ENCODE data around the gene SYS1.

The SYS1 gene

DNA sequence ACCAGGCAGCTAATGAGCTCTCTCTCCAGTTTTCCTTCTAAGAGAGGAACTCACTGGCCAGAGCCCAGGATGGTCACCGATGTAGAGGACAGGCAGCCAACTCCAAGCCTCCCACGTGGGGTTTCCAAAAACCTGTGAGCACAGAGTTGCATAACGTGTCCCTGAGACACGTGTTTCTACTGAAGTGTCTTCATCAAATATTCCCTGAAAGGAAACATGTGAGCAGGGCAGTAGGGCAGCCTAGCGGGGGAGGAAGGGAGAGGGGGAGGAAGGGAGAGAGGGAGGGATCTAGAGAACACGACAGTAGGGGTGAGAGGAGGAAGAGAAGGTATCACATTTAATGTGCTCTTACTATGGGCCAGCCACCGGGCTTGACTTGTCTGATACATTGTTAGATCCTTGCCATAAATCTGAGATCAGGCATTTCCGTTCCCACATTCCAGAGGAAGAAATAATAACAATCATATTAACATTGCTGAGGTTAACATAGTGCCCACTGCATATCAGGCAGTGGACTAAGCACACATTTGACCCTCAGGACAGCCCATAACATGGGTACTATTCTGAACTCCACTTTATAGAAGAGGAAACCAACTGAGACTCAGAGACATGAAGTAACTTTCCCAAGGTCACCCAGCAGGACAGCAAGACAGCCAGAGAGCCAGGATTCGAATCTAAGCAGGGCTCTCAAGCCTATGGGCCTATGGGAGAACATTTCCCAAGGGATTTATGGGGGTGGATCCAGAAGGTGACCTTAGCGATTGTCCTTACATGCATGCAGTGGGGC is 4.5 kb upstream of the SYS1 start:
- DNase-seq, result no peak

- no peak for DNase-seq
Measured at GRCh38 chr20:45359069-45359405, 3.9 kb upstream of the SYS1 start.

- no peak for DNase-seq
Measured at GRCh38 chr20:45359406-45360148, 3.4 kb upstream of the SYS1 start.

GRCh38 chr20:45361793-45362192 is 1.2 kb upstream of the SYS1 start:
- no peak for DNase-seq

DNA sequence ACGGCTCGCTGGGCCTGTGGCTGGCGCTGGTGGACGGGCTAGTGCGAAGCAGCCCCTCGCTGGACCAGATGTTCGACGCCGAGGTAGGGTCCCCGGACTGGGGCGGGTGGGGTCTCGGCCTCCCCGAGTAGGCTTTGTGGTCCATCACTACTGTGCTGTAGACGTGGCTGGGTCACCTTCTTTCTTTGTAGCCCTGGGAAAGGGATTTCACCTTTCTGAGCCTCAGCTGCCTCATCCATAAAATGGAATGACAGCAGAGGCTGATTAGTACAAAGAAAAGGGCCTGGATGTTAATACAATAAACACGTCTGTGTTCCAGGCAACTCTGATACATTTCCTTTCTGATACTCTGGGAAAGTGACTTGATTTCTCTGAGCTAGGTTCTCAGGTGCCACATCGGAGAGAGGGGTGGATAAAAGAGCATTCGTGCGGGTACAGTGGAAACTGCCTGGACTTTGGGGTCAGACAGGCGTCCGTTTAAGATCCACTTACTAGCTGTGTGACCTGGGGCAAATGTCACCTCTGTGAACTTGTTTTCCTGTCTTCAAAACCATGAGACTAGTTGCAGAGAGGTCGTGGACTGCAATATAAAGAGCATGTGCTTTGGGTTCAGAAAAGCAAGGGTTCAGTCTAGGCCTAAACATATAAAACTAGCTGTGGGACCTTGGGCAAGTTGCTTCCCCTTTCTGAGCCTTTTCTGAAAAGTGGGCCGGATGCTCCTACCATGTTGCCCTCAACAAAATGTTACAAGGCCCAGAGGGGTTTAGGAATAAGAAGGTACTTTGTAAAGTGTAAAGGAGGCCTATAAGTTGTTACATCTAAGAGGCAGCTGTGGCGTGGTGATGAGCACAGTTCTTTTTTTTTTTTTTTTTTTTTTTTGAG is 896 bp downstream of the SYS1 start:
- DNase-seq, result no peak

- no peak for DNase-seq
Measured at GRCh38 chr20:45365444-45365970, 2.6 kb downstream of the SYS1 start.

- no peak for DNase-seq
Measured at GRCh38 chr20:45366192-45366591, 3.2 kb downstream of the SYS1 start.

- no peak for DNase-seq
Measured at GRCh38 chr20:45366631-45367030, 3.7 kb downstream of the SYS1 start.

DNA sequence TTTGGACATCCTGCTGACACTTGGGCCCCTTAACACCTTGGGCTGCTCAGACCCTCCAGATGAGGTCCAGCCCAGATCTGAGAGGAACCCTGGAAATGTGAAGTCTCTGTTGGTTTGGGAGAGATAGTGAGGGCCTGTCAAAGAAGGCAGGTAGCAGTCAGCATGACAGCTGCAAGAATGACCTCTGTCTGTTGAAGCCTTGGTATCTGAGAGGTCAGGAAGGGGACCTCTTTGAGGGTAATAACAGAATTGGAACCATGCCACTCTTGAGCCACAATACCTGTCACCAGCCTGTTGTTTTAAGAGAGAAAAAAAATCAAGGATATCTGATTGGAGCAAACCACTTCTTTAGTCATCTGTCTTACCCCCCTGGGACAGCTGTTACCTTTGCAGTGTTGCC is 4.2 kb downstream of the SYS1 start:
- no peak for DNase-seq

- DNase-seq, result no peak
Measured at GRCh38 chr20:45368221-45368980, 5.4 kb downstream of the SYS1 start.

DNA sequence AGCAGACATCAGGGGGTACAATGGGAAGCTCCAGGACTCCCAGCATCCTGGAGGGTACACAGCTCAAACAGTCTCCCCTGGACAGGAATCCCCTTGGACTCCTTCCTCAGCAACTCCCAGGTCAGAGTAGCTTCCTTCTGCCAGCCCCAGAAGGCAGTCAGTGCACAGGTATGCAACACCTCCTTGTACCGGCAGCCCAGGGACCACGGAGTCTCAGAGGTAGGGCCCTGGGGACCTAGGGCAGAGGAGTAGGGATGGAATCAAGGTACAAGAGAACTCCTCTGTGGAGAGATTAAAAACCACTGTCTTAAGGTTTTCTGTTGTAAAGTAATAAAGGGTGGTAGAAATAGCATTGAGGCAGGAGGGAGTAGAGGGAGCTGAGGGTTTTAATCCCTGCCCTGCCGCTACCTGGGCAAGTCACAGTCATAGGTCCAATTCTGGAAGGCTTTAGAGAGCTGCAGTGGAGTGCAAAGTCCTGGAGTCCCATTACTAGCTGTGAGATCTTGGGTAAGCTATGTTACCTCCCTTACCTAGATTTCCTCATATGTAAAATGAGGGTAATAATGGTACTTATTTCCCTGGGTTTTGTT is 7.7 kb downstream of the SYS1 start:
- DNase-seq, result no peak

- DNase-seq, result no peak
Measured at GRCh38 chr20:45372241-45372640, 9.3 kb downstream of the SYS1 start.

DNA sequence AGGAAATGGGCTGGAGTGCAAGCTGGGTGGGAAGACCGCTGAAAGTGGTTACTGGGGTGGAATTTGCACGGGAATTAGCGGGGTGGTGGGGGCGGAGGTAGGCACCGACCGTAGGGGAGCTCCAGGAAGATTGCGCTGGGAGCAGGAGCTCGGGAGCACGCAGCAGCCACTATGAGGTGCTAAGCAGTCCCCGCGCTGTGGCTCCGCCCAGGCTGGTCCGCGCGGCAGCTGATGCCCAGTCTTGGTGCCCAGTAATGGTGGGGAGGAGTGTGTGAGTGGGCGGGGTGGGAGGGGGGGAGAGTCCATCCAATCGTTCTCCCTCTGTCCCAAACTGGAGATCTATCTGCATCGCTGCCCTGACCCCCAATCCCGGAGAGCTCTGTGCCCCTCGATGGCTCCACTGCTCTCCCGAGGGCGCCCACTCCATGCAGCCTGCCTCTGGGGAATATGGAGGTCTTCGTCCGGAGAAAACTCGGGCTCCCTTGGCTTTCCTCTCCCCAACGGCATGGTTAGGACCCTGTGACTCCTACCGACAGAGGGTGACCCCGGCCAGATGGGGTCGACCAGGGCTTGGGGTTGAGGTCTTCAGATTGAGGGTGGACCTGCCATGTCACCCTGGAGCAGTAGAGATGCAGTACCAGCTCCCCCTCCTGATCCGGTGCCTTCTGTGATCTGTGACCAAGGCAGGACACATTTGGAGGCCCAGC is 9.8 kb downstream of the SYS1 start:
- DNase-seq, result peak in 1 of 2 experiments; percentile 70

GRCh38 chr20:45373353-45374100 is 10.6 kb downstream of the SYS1 start:
- peak; percentile 85 to 88 for DNase-seq

DNA sequence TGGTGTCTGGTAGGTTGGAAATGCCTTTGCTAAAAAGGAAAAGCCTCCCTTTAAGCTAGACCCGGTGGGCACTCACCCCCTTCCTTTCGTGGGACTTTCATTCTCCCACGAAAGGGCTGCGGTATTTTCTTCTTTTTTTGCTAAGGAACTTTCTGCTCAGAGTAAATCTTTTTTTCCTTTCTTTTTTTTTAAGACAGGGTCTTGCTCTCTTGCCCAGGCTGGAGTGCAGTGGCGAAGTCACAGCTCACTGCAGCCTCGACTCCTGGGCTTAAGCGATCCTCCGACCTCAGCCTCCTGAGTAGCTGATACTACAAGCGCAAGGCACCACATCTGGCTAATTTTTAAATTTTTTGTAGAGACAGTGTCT is 11.1 kb downstream of the SYS1 start:
- no peak for DNase-seq

- no peak for DNase-seq
Measured at GRCh38 chr20:45374966-45375365, 12.0 kb downstream of the SYS1 start.

- no peak for DNase-seq
Measured at GRCh38 chr20:45377269-45377668, 14.3 kb downstream of the SYS1 start.

GRCh38 chr20:45378191-45378590 is 15.2 kb downstream of the SYS1 start, which contains the start of gene TP53TG5:
TSS of gene TP53TG5 (minus strand) at chr20:45378325. CDS start at chr20:45378236, 89 bp downstream.
- no peak for DNase-seq

DNA sequence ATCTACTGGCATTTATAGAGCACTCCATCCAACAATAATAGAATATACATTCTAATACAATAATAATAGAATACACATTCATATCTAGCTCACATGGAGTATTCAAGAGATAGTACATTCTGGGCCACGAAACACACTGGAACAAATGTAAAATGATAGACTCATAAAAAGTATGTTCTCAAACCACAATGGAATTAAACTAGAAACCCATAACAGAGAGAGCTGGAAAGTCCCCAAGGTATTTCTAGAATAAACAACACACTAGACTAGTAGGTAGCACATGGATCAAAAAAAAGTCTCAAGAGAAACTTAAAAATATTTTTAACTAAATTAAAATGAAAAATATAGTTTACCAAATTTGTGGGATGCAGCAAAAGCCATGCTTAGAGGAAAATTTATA is 24.3 kb downstream of the SYS1 start:
- no peak for DNase-seq

GRCh38 chr20:45390931-45391330 is 28.0 kb downstream of the SYS1 start:
- DNase-seq, result no peak

DNA sequence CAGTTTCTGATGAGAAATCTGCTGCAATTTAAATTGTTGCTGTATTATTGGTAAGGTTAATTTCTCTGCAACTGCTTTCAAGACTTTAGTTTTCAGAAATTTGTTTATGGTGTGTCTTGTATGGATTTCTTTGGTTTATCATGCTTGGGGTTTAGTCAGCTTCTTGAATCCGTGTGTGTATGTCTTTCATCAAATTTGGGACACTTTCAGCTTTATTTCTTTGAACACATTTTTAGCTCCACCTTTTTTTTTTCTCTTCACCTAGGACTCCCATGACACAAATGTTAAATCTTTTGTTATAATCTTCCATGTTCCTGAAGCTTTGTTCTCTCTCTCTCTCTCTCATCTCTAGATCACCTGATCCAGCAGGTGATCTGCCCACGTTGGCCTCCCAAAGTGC is 28.6 kb downstream of the SYS1 start:
- no peak for DNase-seq

All from SHP77 (cell line).